Measurements from ENCODE around the gene TSPO.

TSPO gene

DNA sequence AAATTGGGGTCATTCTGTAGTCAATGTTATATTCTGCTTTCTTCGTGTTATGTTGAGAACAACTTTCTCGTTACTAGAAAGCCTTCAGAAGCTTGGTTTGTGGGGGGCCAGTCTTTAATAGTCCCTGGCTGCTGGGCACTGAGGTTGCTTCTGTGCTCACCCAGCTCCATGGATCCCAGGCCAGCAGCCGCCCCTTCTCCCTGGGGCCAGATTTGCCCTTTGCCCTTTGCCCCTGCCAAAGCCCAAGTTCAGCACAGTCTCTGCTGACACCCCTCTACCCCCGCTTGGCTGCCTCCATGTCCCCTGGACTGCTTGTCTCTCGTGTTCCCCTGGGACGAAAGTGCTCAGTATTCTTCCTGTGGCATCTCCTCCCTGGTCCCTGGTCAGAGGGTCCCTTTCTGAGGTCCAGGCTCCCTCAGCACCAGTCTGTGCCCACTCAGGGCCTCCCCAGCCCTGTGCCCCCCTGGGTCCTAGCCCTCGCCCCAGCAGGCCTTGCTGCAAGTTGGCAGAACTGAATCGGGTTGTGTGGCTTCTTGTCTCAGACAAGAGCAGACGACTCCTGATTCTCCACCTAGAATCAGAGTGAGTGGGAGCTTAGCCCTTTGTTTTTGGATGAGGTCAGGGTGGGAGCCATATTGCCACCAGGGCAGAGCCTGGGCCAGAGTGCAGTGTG is 6.7 kb downstream of the TSPO start:
- in situ Hi-C loops (cut with HindIII; ENCODE audit: low sequenced_read_pairs) = no loop called here

DNA sequence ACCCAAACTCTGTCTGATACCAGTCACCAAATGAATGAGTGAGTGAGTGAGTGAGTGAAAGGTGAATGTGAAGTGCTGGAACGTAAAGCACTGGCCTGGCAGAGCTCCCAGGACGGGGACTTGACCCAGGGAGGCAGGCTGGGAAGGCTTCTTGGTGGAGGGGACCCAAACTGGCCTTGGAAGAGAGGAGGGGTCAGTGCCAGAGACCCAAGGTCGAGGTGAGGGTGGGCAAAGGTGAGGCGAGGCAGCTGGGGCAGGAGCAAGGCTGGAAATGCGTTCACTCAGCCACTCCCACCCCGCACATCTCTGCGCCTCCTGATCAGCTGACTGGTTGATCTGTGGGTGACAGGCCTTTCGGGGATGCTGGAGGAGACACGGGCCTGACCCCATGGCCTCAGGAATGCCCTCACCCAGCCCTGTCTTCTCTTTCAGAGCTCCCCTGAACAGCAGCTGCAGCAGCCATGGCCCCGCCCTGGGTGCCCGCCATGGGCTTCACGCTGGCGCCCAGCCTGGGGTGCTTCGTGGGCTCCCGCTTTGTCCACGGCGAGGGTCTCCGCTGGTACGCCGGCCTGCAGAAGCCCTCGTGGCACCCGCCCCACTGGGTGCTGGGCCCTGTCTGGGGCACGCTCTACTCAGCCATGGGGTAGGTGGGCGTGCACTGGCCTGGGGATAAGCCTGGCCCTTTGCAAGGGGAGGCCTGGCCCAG is 7.6 kb downstream of the TSPO start:
- in situ Hi-C loops (cut with HindIII; ENCODE audit: low sequenced_read_pairs) = no loop called here

- in situ Hi-C loops (cut with HindIII; ENCODE audit: low sequenced_read_pairs) = no loop called here
These were observed 8.3 kb downstream of the TSPO start for GRCh38 chr22:43159484-43160178.

DNA sequence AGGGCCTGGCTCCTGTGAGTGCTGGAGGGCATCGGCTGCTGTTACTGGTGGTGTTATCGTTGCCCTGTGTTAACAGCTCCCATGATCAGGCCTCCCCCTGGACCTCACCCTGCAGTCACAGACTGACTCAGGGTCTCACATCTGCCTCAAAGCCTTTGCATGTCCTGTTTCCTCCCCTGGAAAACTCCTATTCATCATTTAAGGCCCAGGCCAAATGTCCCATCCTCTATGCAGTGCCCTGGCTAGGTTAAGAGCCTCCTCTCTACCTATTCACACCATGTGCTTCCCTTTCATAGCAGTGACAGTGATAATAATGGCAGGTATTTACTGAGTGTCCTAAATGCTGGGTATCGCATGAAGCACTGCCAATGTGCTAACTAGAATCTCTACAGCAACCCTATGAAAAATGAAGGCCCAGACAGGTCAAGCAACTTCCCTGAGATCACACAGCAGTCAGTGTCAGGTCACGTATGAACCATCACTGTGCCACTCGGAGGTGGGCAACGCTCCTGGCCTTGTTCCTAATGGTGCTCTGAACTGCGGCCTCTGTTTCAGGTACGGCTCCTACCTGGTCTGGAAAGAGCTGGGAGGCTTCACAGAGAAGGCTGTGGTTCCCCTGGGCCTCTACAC is 9.3 kb downstream of the TSPO start:
- in situ Hi-C loops (cut with HindIII; ENCODE audit: low sequenced_read_pairs) = no loop called here

DNA sequence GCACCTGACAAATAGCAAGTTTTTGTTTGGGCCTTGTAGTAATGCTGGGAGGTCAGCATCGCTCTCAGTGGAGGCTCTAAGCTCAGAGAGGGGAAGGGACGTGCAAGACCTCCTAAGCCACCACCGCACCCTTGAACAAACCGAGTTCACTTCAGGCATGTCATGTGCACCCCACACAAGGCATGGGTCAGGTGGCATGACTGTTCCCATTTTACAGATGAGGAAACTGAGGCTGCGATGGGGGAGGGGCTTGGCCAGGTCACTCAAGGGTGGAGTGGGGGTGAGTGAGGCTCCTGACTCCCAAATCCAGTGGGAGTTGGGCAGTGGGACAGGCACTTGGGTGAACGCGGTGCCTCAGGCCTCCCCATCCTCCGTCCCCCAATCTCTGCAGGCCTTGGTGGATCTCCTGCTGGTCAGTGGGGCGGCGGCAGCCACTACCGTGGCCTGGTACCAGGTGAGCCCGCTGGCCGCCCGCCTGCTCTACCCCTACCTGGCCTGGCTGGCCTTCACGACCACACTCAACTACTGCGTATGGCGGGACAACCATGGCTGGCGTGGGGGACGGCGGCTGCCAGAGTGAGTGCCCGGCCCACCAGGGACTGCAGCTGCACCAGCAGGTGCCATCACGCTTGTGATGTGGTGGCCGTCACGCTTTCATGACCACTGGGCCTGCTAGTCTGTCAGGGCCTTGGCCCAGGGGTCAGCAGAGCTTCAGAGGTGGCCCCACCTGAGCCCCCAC is 11.2 kb downstream of the TSPO start:
- in situ Hi-C loops (cut with HindIII; ENCODE audit: low sequenced_read_pairs) = no loop called here

GRCh38 chr22:43163241-43163795 is 12.0 kb downstream of the TSPO start:
- in situ Hi-C loops (cut with HindIII; ENCODE audit: low sequenced_read_pairs) = no loop called here

DNA sequence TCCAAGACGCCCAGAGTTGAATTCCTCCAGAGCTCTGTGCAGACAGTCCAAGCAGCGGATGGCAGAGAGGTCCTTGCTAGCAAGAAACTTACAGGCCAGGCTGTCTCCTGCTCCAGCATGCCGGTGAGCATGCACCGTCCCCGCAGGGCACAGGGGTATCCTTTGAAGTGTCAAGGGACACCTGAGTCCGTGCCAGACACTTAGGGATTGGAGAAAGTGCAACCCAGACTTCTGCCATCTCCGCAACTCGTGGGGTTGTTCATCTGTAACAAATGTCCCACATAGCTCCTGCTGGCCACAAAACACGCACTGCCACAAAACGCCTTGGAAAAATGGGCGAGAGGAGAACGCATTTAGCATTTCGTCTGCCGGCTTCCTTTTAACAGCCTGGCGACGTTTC is 13.3 kb downstream of the TSPO start:
- in situ Hi-C loops (cut with HindIII; ENCODE audit: low sequenced_read_pairs) = no loop called here

DNA sequence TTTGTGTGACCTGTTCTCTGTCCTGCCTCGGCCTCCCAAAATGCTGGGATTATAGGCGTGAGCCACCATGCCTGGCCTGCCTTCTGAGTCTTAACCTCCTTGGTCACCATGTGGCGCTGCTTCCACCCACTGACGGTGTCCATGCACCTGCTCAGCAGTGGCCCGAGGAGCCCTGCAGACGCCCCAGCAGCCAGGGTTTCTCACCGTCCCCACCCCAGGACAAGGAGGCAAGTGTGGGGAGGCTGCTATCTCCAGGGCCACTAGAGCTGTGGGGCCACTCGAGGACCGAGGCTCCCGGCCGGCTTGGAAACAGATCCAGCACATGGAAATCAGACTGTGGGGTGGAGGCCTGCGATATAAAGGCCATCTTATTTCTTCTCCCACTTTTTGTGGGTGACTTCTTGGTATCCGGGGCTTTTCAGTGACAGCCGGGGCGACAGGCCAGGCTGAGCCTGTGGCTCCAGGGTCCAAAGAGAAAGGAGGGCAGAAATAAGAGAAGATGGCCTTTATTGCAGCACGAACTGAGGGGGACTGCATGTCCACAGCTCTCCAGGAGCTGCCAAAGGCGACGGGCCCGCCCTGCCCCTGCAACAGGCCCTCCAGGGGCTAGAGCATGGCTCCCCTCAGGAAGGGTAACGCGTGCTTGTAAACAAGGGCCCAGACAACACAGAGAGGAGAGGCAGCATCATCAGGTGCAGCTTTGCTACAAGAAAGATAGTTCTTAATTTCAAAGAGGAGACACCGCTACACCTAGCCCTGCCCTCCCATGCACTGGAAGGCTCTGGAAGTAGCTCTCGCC is 15.0 kb downstream of the TSPO start:
- in situ Hi-C loops (cut with HindIII; ENCODE audit: low sequenced_read_pairs) = no loop called here

DNA sequence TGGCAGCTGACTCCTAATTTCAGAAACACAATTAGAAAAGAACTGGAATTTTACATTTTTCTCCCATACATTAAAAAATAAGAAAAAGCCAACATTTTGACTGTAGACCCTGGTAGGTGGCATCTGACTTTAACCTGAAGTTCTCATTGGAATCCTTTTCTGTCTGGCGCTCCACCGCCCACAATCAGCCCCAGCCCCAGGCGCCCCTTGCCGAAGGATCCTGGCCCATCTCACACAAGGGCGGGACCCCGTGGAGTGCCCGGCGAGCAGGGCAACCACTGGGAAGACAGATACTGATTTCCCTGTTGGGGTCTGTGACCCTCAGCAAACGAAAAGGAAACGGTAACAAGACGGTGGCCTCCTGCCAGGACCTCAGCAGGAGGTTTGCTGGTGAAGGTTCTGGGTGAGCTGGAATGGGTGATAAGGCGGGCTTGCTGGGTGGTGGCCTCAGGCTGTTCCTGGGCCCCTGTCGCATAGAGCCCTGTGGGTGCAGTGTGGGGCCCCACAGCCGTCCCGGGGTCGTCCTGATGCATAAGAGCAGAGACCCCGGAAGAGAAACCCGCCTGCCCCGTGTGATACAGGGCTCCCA is 15.7 kb downstream of the TSPO start:
- in situ Hi-C loops (cut with HindIII; ENCODE audit: low sequenced_read_pairs) = no loop called here

DNA sequence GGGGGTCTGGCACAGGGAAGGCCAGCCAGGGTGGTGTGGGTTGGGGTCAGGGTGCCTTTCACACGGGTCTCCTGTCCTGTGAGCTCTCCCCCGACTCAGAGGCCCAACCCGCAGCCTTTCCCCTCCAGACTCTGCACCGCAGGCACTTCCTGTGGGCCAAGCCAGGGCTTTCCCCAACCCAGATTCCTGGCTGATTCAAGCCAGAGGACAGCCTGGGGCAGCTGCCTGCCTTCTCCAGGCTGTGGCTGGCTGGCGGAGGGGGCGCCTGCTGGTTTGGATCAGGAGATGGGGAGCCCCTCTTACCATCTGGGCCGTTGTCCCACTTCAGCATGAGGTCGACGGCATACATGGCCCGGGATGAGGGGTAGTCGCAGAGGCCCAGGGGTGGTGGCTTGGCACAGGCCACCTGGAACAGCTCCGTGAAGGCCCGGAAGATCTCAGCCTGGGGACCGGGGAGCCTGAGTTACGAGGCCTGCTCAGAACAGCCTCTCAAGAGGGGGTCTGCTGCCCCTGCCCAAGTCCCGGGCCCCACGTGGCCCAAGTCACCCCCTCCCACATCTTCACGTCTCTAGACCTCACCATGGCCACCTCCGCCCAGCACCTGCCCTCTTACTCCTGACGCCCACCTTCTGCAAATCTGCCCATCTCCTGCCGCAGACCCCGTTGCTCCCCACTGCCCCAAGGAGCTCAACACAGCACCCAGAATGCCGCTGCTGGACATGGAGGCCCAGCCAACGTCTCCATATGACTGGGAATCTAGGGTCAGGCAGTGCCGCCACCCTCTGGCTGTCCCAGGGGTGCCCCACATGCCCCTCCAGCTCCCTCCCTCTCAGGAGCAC is 17.3 kb downstream of the TSPO start:
- in situ Hi-C loops (cut with HindIII; ENCODE audit: low sequenced_read_pairs) = no loop called here

GRCh38 chr22:43169310-43170130 is 18.2 kb downstream of the TSPO start:
- in situ Hi-C loops (cut with HindIII; ENCODE audit: low sequenced_read_pairs) = no loop called here

- in situ Hi-C loops (cut with HindIII; ENCODE audit: low sequenced_read_pairs) = no loop called here
These were observed 18.7 kb downstream of the TSPO start for GRCh38 chr22:43170131-43170480.

- in situ Hi-C loops (cut with HindIII; ENCODE audit: low sequenced_read_pairs) = no loop called here
These were observed 19.7 kb downstream of the TSPO start for GRCh38 chr22:43171019-43171491.

GRCh38 chr22:43171607-43172006 is 20.2 kb downstream of the TSPO start:
- in situ Hi-C loops (cut with HindIII; ENCODE audit: low sequenced_read_pairs) = no loop called here

- in situ Hi-C loops (cut with HindIII; ENCODE audit: low sequenced_read_pairs) = no loop called here
These were observed 20.8 kb downstream of the TSPO start for GRCh38 chr22:43172191-43172590.

DNA sequence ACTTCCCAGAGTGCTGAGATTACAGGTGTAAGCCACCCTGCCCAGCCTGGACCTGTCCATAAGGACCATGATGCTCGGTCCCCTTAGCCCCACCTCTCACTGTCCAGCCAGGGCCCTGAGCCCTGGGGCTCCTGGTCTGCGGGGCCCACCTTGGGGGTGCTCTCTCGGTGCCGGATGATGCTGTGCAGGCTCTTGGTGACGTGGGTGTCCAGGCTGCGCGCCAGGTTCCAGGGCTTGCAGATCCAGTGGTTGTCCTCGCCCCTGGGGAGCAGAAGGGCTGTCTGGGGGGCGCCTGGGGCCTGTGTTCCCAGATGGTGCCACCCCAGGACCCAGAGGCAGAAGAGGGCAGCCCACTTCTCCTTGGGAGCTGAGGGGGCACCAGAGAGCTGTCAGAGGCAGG is 22.2 kb downstream of the TSPO start:
- in situ Hi-C loops (cut with HindIII; ENCODE audit: low sequenced_read_pairs) = no loop called here

DNA sequence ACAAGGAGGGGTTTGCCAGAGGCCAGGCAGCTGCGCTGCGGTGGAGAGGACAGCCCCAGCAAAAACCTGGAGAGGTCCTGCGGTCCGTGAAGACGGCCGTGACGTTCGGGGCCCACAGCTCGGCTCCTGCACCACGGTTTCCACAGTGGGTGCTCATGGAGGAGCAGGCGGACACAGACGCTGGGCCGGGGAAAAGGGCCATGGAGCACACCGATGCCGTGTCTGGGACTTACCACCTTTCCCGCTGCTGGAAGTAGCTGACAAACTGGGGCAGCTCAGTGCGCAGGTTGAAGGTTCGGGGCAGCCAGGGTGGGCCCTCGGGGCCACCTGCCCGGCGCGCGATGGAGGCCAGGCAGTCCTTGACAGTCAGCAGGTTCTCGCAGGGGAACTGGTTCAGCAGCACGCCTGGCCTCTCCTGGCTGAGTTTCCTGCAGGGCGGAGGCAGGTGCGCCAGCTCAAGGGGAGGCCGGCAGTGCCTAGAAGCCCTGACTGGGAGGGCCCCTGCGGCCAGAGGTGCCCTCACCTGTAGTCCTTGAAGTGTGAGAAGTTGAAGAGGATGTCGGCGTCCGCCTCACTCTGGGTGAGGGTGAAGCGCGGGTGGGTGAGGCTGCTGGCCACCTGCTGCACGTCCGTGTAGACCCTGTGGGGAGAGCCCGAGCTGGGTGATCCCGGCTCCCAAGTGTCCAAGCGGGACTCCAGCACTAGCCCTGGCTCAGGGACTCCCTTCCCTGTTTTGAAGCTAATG is 22.8 kb downstream of the TSPO start:
- in situ Hi-C loops (cut with HindIII; ENCODE audit: low sequenced_read_pairs) = no loop called here

Measured in DLD1 (cell line).